Measurements from ENCODE around the gene SNRPD2.
"Not testable (repeated sequence)": the region's sequence is repeated elsewhere in the genome, so short reads cannot be mapped to it uniquely, and the experiment has no call there.

Gene SNRPD2

DNA sequence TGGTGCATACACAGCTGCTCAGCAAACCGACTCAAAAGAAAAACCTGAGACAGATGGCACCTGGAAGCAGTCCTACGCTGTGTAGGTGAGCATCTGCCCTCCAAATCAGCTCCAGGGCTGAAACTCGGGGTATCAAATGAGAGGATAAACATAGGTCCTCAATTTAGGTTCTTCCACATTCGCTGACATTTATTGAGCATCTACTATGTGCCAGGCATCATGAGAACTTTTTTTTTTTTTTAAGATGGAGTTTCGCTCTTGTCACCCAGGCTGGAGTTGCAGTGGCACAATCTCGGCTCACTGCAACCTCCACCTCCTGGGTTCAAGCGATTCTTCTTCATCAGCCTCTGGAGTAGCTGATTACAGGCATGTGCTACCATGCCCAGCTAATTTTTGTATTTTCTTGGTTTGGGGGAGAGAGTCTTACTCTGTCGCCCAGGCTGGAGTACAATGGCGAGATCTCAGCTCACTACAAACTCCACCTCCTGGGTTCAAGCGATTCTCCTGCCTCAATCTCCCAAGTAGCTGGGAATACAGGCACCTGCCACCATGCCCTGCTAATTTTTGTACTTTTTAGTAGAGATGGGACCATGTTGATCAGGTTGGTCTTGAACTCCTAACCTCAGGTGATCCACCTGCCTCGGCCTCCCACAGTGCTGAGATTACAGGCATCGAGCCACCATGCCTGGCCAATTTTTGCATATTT is 14.1 kb upstream of the SNRPD2 start:
- no peak for DNase-seq

- no peak for DNase-seq
These were observed 13.4 kb upstream of the SNRPD2 start for GRCh38 chr19:45705115-45705514.

- DNase-seq = no peak
These were observed 9.9 kb upstream of the SNRPD2 start for GRCh38 chr19:45701676-45702075.

DNA sequence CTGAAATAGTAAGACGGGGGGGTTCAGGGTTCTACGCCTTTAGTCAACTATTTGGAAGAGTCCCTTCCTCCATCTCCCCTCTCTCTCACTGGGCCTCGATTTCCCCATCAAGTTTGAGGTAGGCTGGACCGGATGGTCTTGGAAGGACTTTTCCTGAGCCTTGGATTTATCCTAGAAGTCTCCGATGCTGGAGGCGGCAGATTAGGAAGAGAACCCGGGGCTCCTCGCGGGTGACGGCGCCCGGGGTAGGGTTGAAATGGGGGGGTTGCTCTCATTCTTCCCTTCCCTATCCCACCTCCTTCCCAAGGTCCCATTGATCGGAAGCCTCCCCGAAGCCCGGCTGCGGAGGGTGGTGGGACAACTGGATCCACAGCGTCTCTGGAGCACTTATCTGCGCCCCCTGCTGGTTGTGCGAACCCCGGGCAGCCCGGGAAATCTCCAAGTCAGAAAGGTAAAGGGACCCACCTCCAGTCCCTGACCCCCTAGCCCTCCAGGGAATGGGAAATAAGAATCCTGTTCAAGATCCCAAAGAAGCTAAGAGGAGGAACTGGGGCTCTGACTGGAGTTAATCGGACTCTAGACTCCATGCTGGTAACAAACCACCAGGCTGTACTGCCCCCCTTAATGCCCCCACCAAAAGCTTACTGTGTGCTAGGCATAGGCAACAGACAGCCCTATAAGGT is 1.5 kb upstream of the SNRPD2 start:
- peak; percentile 82 for DNase-seq

- peak; percentile 95 for DNase-seq
These were observed 693 bp upstream of the SNRPD2 start, which contains the start of gene QPCTL for GRCh38 chr19:45692187-45693105. Gene QPCTL (plus strand): TSS chr19:45692666. CDS start chr19:45692704, 38 bp downstream.

GRCh38 chr19:45687599-45687998 is 4.2 kb downstream of the SNRPD2 start:
- no peak for DNase-seq

- DNase-seq = not testable (repeated sequence)
These were observed 6.7 kb downstream of the SNRPD2 start for GRCh38 chr19:45685045-45685444.

- DNase-seq = no peak
These were observed 8.8 kb downstream of the SNRPD2 start for GRCh38 chr19:45682908-45683307.

- DNase-seq = no peak
These were observed 9.6 kb downstream of the SNRPD2 start for GRCh38 chr19:45682117-45682516.

- peak; percentile 91 for DNase-seq
These were observed 10.2 kb downstream of the SNRPD2 start for GRCh38 chr19:45681391-45682015.

GRCh38 chr19:45677351-45678230 is 14.2 kb downstream of the SNRPD2 start:
- DNase-seq = peak; percentile 55

DNA sequence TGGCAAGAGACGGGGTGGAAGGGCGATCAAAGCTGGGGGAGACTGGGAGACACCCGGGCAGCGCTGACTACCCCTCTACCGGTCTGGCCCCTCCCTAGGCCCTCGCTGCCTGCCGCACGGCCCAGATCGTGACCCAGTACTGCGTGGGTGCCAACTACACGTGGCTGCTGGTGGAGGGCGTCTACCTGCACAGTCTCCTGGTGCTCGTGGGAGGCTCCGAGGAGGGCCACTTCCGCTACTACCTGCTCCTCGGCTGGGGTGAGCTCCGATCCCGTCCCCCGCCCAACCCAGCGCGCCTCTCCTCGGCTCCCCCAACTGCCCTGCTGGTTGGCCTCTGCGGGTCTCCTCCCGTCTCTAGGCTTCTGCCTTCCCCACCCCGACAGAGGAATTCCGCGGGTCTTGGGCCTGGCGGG is 14.9 kb downstream of the SNRPD2 start:
- DNase-seq = peak; percentile 42

- DNase-seq = no peak
These were observed 16.8 kb downstream of the SNRPD2 start for GRCh38 chr19:45674946-45675345.

GRCh38 chr19:45670670-45671453 is 20.9 kb downstream of the SNRPD2 start:
- peak; percentile 57 for DNase-seq

- DNase-seq = peak; percentile 35
These were observed 23.3 kb downstream of the SNRPD2 start for GRCh38 chr19:45668342-45668871.

DNA sequence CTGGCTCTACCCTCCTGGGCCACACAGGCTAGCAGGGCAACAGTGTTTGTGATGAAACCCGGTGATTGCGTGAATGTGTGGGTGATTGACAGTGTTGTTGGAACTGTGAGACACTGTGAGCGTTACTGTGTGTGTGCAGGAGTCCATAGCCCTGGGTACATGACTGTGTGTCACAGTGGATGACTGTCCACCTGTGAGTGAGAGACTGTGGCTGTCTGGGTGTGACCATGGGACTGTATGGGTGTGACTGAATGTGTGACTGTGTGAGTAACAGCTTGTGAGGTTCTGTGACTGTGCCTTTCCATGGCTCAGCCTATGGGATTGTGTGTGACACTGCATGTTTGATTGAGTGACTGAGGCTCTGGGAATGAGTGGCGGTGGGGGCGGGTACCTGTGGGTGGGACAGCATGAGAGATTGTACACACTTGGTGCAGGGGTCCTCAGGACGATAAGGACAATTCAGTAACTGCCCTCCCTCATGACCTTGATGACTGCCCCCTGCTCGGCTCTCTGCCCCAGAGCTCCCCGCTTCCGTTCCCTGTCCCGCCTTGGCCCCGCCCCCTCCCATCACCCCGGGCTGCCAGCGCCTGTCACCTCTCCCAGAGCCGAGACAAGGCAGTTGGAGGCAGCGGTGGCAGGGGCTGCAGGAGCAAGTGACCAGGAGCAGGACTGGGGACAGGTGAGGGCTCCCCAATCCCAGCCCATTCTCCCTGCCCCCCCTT is 24.0 kb downstream of the SNRPD2 start, which contains the start of gene GIPR:
GIPR (plus strand) TSS at position 602 of the 722 bp plus-strand sequence. CDS start 1,300 bp downstream, outside the sequence.
- no peak for DNase-seq

DNA sequence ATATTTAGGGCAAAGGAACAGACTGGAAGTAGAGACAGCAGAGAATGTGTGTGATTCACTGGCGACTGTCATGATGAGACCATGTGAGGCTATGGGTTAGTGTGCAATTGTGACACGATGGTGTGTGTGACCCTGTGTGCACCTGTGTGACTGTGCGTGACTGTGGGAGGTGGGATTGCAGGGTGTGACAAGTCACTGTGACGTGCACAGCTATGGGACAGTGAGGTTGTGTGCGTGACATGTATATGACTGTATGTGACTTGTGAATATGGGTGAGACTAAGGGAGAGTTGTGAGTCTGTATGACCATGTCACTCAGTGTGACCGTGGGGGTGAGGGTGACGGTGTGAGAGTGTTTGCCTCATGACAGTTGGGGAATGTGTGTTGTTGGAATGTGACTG is 27.2 kb downstream of the SNRPD2 start:
- no peak for DNase-seq

GRCh38 chr19:45663800-45664199 is 28.0 kb downstream of the SNRPD2 start:
- no peak for DNase-seq

DNA sequence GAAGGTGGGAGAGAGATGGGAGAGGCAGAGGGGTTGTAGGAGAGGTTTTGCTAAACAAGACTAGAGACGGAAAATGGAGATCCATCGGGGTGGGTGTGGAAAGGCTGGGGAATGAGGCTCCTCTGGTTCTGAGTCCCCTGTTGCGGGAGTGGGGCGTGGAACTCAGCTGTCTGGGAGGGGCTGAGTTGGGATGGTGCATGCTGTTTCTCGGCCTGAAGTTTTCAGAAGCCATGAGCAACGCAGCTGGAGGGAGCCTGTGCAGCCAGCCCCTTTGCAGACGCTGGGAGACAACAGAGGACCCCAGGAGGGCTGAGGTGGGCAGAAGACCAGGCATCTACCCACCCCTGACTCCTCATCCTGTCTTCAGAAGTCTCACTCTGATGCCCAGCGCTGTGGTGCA is 31.1 kb downstream of the SNRPD2 start:
- no peak for DNase-seq

Data from right kidney (tissue), 1 donor.